IMR-90 (cell line): ENCODE measurements around the gene COLEC11.
A peak's percentile ranks its signal among the peaks of the same experiment; 100 is the strongest.

Experiments used
- CEBPB ChIP-seq: IDR thresholded peaks from 2 replicates; pipeline ENCODE4 v1.6.1; 2012; ENCODE audit warnings: low read depth, low read length, improper control_type of control experiment
- CHD1 ChIP-seq: IDR thresholded peaks from 2 replicates; pipeline ENCODE4 v1.6.1; 2012; ENCODE audit warnings: low read depth, low read length, improper control_type of control experiment
- FOS ChIP-seq: fragments of 150-350 bp; IDR thresholded peaks from 2 replicates; pipeline ENCODE4 v1.6.1; 2016; ENCODE audit warnings: low read depth, low read length
- MAZ ChIP-seq: IDR thresholded peaks from 2 replicates; pipeline ENCODE4 v1.6.1; 2012; ENCODE audit warnings: low read depth, mild to moderate bottlenecking, low read length, improper control_type of control experiment, moderate library complexity, borderline replicate concordance
- MXI1 ChIP-seq: IDR thresholded peaks from 2 replicates; pipeline ENCODE4 v1.6.1; 2012; ENCODE audit warnings: low read depth, mild to moderate bottlenecking, low read length, moderate library complexity, borderline replicate concordance
- POLR2A ChIP-seq: IDR thresholded peaks from 2 replicates; pipeline ENCODE4 v1.6.1; 2012; ENCODE audit warnings: mild to moderate bottlenecking, low read depth, low read length
- RCOR1 ChIP-seq: IDR thresholded peaks from 2 replicates; pipeline ENCODE4 v1.6.1; 2012; ENCODE audit warnings: mild to moderate bottlenecking, low read length, improper control_type of control experiment; ENCODE audit not compliant: insufficient replicate concordance
- RFX5 ChIP-seq: IDR thresholded peaks from 2 replicates; pipeline ENCODE4 v1.8.0; 2012; ENCODE audit warnings: low read depth, mild to moderate bottlenecking, low read length, moderate library complexity
- SMC3 ChIP-seq: fragments of 150-350 bp; IDR thresholded peaks from 2 replicates; pipeline ENCODE4 v1.6.1; 2016; ENCODE audit warnings: low read depth, mild to moderate bottlenecking, antibody characterized with exemption, low read length, moderate library complexity
- TF ChIP-seq, protein P1 (sequence below): conservative IDR thresholded peaks from 2 replicates; pipeline ENCODE4 v1.5.1; 2012; ENCODE audit warnings: mild to moderate bottlenecking, low read depth, low read length, improper control_type of control experiment

DNA sequence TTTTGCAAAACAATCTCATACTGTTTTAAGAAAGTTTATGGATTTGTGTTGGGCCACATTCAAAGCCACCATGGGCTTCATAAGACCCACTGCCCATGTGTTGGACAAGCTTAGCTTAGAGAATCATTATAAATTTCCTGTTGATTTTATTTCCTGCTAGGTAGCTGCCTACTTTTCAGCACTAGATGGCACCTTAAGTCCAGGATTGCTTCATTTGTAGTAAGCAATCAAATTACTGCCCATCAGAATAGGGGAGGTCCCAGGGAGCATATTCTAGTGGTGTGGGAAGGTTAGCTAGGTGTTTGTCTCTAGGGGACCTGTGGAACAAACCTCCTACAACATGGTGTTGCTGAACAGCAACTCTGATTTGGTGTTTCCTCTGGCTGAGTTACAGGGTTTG lies 97.5 kb downstream of the COLEC11 start:
- TF ChIP-seq CHD1 (no peak), POLR2A (no peak), FOS (no peak), RCOR1 (no peak), MXI1 (no peak), MAZ (no peak), RFX5 (no peak), SMC3 (peak; percentile 27; the same call in 1 of the 2 replicates), CEBPB (no peak)
- TF ChIP-seq, protein P1, sequence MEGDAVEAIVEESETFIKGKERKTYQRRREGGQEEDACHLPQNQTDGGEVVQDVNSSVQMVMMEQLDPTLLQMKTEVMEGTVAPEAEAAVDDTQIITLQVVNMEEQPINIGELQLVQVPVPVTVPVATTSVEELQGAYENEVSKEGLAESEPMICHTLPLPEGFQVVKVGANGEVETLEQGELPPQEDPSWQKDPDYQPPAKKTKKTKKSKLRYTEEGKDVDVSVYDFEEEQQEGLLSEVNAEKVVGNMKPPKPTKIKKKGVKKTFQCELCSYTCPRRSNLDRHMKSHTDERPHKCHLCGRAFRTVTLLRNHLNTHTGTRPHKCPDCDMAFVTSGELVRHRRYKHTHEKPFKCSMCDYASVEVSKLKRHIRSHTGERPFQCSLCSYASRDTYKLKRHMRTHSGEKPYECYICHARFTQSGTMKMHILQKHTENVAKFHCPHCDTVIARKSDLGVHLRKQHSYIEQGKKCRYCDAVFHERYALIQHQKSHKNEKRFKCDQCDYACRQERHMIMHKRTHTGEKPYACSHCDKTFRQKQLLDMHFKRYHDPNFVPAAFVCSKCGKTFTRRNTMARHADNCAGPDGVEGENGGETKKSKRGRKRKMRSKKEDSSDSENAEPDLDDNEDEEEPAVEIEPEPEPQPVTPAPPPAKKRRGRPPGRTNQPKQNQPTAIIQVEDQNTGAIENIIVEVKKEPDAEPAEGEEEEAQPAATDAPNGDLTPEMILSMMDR = peak; percentile 58
